HepG2 (cell line): ENCODE measurements around the gene IP6K3. TPM values are rescaled to one million over a fixed set of nuclear protein-coding genes. Genes with fewer than 3 reads are reported as not detected.

Source experiments
- DPF2 ChIP-seq: sonication (generic); formaldehyde crosslinking; IDR thresholded peaks from 2 replicates; pipeline ENCODE4 v1.4.0; 2020; ENCODE audit warnings: mild to moderate bottlenecking, low read depth, missing genetic modification reagents, borderline replicate concordance
- POGZ ChIP-seq: sonication (generic); formaldehyde crosslinking; IDR thresholded peaks from 2 replicates; pipeline ENCODE4 v1.4.0; 2020; ENCODE audit warnings: mild to moderate bottlenecking, missing genetic modification reagents
- RAD21 ChIP-seq: fragments of 450-650 bp; formaldehyde crosslinking; IDR thresholded peaks from 2 replicates; pipeline ENCODE4 v1.5.0; 2020; ENCODE audit warnings: mild to moderate bottlenecking
- SALL1 ChIP-seq: sonication (generic); formaldehyde crosslinking; IDR thresholded peaks from 2 replicates; pipeline ENCODE4 v1.8.0; 2022; ENCODE audit warnings: mild to moderate bottlenecking, missing genetic modification reagents
- ZBTB1 ChIP-seq: sonication (generic); formaldehyde crosslinking; IDR thresholded peaks from 2 replicates; pipeline ENCODE4 v1.4.0; 2020; ENCODE audit warnings: missing genetic modification reagents, borderline replicate concordance
- ZNF317 ChIP-seq: sonication (generic); formaldehyde crosslinking; IDR thresholded peaks from 2 replicates; pipeline ENCODE4 v1.5.0; 2020; ENCODE audit warnings: mild to moderate bottlenecking, missing genetic modification reagents
- ZNF562 ChIP-seq: sonication (generic); formaldehyde crosslinking; IDR thresholded peaks from 2 replicates; pipeline ENCODE4 v1.8.0; 2022; ENCODE audit warnings: missing genetic modification reagents, borderline replicate concordance
- ZNF572 ChIP-seq: sonication (generic); formaldehyde crosslinking; IDR thresholded peaks from 2 replicates; pipeline ENCODE4 v1.5.1; 2020; ENCODE audit warnings: mild to moderate bottlenecking, missing genetic modification reagents
- ZNF7 ChIP-seq: IDR thresholded peaks from 2 replicates; pipeline ENCODE4 v1.6.1; 2016; ENCODE audit warnings: missing biosample characterization, missing genetic modification reagents
- ZNF781 ChIP-seq: sonication (generic); formaldehyde crosslinking; IDR thresholded peaks from 2 replicates; pipeline ENCODE4 v1.5.1; 2020; ENCODE audit warnings: borderline replicate concordance, mild to moderate bottlenecking, missing genetic modification reagents; ENCODE audit errors: not compliant biosample characterization
- polyA plus RNA-seq, 8 experiments: library from polyadenylated mRNA; depleted of rRNA in 3 of 8; stranded (reverse) in 7 of 8; unstranded in 1 of 8; fragments of >200 nt; fragmentation: Illumina TruSeq in 4 of 8; extraction: Trizol in 4 of 8; gene quantifications; 2 replicates each; pipeline versions ENCODE4 v1.2.1 to v1.2.3, GENCODE V29; 2011 to 2016; ENCODE audit warnings: low read depth in 4 of 8, missing spikeins in 1 of 8, mixed read lengths in 1 of 8; ENCODE audit not compliant: insufficient read depth in 1 of 8
- total RNA-seq, 5 experiments: library from RNA; depleted of rRNA; stranded (reverse); fragments of >200 nt; fragmentation: Illumina TruSeq; extraction: Trizol; gene quantifications; 2 replicates each; pipeline ENCODE4 v1.2.3, GENCODE V29; 2016; ENCODE audit warnings: low read depth in 1 of 5
- TF ChIP-seq, protein P1 (sequence below): sonication (generic); formaldehyde crosslinking; IDR thresholded peaks from 2 replicates; pipeline ENCODE4 v1.8.1; 2023; ENCODE audit warnings: mild to moderate bottlenecking, missing genetic modification reagents

The IP6K3 gene
- total and polyA plus RNA-seq, 2 of the 13 experiments (the other 11 are each of a cell fraction or from before 2014, with no cell fraction given) = 0.11 to 0.18 TPM

DNA sequence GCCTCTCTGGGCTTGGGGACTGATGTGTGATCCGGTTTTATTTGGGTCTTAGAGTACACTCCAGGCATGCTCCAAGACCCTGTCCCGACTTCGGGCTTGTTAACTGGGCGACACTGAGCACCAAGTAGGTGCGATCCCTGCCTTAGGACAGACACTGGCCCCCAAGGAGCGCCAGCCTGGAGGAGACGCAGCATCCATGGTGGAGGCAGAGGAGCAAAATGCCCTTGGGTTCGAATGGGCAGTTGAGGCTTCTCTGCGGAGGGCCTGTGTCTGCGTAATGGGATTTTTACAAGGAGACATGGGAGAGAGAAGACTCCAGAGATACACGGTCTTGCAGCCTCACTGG, 42.8 kb upstream of the IP6K3 start (continued):
- TF ChIP-seq POGZ (CRISPR knock-in tag) = no peak
- no peak for TF ChIP-seq DPF2 (CRISPR knock-in tag)
- TF ChIP-seq ZNF317 (CRISPR knock-in tag) = no peak
- TF ChIP-seq RAD21 (CRISPR knock-in tag) = no peak
- TF ChIP-seq ZBTB1 (CRISPR knock-in tag) = no peak
- TF ChIP-seq ZNF572 (CRISPR knock-in tag) = 0 out of 2 replicates have a peak, but pooled peaks have one; percentile 68
- no peak for TF ChIP-seq ZNF7 (CRISPR knock-in tag)
- TF ChIP-seq SALL1 (CRISPR knock-in tag) = no peak
- TF ChIP-seq ZNF562 (CRISPR knock-in tag) = peak; percentile 51; the same call in 1 of the 2 replicates
- TF ChIP-seq, protein P1, sequence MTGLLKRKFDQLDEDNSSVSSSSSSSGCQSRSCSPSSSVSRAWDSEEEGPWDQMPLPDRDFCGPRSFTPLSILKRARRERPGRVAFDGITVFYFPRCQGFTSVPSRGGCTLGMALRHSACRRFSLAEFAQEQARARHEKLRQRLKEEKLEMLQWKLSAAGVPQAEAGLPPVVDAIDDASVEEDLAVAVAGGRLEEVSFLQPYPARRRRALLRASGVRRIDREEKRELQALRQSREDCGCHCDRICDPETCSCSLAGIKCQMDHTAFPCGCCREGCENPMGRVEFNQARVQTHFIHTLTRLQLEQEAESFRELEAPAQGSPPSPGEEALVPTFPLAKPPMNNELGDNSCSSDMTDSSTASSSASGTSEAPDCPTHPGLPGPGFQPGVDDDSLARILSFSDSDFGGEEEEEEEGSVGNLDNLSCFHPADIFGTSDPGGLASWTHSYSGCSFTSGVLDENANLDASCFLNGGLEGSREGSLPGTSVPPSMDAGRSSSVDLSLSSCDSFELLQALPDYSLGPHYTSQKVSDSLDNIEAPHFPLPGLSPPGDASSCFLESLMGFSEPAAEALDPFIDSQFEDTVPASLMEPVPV = 0 out of 2 replicates have a peak, but pooled peaks have one; percentile 27
- TF ChIP-seq ZNF781 (CRISPR knock-in tag) = peak; percentile 22
